ENCODE data around the gene GRHL1.

DNA sequence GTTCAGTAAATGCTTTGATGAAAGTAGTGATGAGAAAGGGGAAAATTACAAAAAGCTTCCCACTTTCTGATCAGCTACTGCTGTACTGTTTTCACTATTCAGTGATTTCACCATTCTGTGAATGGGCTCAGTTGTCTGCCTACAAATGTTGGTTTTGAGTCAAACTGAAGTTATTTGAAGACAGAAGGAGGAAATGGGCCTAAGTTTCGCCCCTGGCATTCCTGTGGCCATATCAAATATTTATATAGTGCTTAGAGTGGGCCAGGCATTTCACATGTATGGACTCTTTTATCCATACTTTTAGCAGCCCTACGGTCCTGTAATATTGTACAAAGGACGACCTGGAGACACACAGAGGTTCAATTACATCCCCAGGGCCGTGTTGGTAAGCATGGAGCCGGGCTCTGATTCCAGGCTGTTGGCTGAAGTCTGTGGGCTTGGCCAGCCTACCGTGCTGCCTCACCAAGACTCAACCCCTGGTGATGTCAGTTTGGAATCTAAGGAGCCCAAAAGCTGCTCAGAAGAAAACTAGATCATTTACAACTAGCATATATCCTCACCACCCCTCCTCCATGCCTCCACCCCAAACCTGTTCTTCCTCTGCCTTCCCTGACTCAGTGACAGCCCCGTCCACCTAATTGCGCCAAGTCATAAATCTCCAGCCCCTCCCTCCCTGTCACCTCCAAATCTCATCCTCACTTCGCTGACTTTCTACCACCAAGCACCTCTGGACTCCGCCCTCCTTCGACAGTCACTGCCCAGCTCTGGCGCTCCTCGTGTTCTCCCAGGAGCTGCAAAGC lies 10.1 kb upstream of the GRHL1 start:
- TF ChIP-seq GABPA (IDR thresholded peaks at IDR 0.05; ENCODE audit: borderline replicate concordance, insufficient read depth, low read length) (no peak), CTCF (IDR thresholded peaks at IDR 0.05; ENCODE audit: control extremely low read depth in 1 of 3, insufficient read depth in 1 of 3, low read depth in 1 of 3, low read length in 3 of 3) (no peak), YY1 (IDR thresholded peaks at IDR 0.05; ENCODE audit: low read depth, low read length) (no peak), EZH2 (IDR thresholded peaks at IDR 0.05; ENCODE audit: low read depth, low read length, severe bottlenecking) (no peak), SIN3A (conservative IDR thresholded peaks at IDR 0.05 in 1 of 2, IDR thresholded peaks at IDR 0.05 in 1 of 2; ENCODE audit: low read depth in 1 of 2, low read length in 2 of 2) (no peak), ATF2 (IDR thresholded peaks at IDR 0.05; ENCODE audit: low read length) (no peak)

Measured in H1 (cell line).